PC-3 (cell line): ENCODE data around the gene FNDC7.

Experiments used
- CTCF ChIP-seq: fragments of 300-600 bp; sonication (generic); conservative IDR thresholded peaks from 2 replicates; pipeline ENCODE4 v1.5.1; 2017; ENCODE audit warnings: antibody characterized with exemption, low read depth, mild to moderate bottlenecking, low read length
- EZH2 ChIP-seq: fragments of 300-600 bp; sonication (generic); IDR thresholded peaks from one replicate; pipeline ENCODE4 v1.6.1; 2017; ENCODE audit warnings: antibody characterized with exemption, mild to moderate bottlenecking, low read length; ENCODE audit not compliant: unreplicated experiment
- EZH2phosphoT487 ChIP-seq: fragments of 300-600 bp; sonication (generic); IDR thresholded peaks from 2 replicates; pipeline ENCODE4 v1.6.1; 2018; ENCODE audit warnings: mild to moderate bottlenecking, antibody characterized with exemption, low read length, borderline replicate concordance

GRCh38 chr1:108791790-108792189 is 79.1 kb downstream of the FNDC7 start:
- no peak for TF ChIP-seq CTCF
- TF ChIP-seq EZH2phosphoT487: no peak
- no peak for TF ChIP-seq EZH2
